Amniotic stem cell (primary cell): ENCODE measurements around the gene ZP3.
"Not testable (repeated sequence)": the region's sequence is repeated elsewhere in the genome, so short reads cannot be mapped to it uniquely, and the experiment has no call there.

Source experiments
- DNase-seq: peaks from one replicate; lab custom pipeline; 2025; lab: John Stamatoyannopoulos, UW

ZP3 gene

GRCh38 chr7:76424413-76425111, at the start of gene ZP3:
Gene ZP3 (plus strand): TSS chr7:76424950. CDS start chr7:76424965, 15 bp downstream.
- no peak for DNase-seq

- DNase-seq = no peak
Measured at GRCh38 chr7:76375251-76375650, 49.5 kb upstream of the ZP3 start.

DNA sequence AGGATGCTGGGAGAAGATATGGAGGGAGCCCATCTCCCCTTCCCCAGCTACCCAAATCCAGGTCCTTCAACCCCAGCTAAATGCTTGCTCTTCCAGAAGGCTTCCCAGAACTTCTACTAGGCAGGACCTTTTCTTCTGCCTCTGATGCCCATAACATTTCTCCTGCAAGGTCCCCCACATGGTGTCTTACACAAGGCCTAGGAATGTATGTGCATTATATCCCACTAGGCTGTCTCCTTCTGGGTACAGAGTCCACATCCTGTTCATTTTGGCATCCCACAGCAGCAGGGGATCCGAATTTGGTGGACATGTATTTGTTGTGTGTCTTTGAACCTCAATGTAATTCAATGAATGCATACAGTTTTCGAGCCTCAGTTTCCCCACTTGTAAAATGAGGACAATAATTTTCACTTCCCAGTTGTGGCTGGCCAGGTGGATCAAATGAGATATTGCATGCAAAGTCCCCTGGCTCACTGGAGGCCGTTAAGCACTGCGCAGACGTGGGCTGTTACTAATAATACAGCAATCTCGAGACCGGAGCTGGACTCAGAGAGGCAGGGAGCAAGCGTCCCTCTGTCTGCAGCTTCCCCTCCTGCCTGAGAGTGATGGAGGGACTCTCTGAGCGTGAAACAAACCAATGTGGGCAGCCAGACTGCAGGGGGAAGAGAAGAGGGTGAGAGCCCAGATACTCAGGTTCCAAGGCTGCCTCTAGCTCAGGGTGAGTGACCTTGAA, 47.4 kb upstream of the ZP3 start:
- no peak for DNase-seq

- no peak for DNase-seq
Measured at GRCh38 chr7:76380623-76380966, 44.2 kb upstream of the ZP3 start.

DNA sequence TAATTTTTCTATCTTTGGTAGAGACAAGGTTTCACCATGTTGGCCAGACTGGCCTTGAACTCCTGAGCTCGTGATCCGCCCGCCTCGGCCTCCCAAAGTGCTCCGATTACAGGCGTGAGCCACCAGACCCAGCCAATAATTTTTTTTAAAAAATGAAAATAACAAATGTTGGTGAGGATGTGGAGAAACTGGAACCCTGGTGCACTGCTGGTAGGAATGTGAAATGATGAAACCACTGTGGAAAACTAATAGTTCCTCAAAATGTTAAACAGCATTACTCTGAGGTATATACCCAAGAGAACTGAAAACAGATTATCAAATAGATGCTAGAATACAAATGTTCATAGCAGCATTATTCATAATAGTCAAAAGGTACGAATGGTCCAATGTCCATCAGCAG, 42.9 kb upstream of the ZP3 start:
- DNase-seq = no peak

DNA sequence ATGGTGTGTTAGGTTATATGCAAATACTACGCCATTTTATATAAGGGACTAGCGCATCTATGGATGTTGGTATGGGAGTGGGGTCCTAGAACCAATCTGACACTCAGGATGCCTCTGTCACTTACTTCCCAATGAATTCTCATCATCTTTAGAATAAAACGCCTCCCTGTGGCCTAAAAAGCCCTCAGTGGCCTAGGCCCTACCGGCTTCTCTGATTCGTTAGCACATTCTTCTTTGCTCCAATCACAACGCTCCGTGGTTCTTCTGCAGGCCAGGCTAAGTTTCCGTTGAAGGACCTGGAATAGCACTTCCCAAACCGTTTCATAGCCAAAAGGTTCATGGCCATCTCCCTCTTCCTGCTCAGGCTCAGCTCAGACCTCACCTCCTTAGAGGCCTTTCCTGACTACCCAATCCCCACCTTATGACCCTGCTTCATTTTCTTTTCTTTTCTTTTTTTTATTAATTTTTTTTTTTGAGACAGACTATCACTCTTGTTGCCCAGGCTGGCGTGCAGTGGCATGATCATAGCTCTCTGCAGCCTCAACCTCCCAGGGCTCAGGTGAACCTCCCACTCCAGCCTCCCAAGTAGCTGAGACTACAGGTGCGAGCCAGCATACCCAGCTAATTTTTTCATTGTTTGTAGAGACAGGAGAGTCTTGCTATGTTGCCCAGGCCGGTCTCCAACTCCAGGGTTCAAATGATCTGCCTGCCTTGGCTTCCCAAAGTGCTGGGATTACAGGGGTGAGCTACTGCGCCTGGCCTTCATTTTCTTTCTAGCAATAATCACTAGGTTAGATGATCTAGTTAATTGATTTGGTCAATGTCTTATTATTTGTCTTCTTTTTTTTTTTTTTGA, 41.4 kb upstream of the ZP3 start:
- no peak for DNase-seq

DNA sequence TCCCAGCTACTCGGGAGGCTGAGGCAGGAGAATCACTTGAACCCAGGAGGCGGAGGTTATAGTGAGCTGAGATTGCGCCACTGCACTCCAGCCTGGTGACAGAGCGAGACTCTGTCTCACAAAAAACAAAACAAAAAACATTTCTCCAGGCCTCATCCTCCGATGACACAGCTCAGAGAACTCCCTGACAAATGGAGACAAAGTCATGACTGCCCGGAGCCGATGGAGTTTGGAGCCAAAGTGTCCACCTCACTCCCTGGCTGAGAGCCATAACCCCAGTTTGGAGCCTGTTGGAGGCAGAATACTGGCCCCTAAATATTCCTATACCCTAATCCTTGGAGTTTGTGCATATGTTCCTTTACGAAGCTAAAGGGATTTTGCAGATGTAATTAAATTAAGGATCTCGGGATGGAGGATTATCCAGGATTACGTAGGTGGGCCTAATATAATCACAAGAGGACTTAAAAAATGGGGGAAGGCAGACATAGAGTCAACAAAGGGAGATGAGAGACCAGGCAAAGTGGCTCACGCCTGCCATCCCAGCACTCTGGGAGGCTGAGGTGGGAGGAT, 38.0 kb upstream of the ZP3 start:
- DNase-seq = no peak

- DNase-seq = not testable (repeated sequence)
Measured at GRCh38 chr7:76387789-76388188, 37.0 kb upstream of the ZP3 start.

DNA sequence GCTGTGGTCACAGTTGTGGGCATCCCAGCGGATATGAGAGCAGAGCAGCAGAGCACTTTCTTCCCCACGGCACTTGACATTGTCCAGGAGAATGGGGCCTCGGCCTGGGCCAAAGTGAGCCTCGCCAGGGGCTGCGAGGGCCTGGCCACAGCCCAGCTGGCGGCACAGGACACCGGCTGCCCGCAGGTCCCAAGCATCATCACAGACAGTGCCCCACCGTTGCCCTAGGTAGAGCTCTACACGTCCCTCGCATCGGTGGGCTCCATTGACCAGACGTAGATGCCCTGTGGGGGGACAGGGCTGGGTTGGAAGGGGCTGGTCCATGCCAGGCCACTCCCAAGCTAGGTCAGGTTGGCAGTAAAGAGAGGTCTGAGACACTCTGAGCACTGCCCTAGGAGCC, 34.7 kb upstream of the ZP3 start:
- no peak for DNase-seq

GRCh38 chr7:76392531-76393115, 32.1 kb upstream of the ZP3 start:
- no peak for DNase-seq

DNA sequence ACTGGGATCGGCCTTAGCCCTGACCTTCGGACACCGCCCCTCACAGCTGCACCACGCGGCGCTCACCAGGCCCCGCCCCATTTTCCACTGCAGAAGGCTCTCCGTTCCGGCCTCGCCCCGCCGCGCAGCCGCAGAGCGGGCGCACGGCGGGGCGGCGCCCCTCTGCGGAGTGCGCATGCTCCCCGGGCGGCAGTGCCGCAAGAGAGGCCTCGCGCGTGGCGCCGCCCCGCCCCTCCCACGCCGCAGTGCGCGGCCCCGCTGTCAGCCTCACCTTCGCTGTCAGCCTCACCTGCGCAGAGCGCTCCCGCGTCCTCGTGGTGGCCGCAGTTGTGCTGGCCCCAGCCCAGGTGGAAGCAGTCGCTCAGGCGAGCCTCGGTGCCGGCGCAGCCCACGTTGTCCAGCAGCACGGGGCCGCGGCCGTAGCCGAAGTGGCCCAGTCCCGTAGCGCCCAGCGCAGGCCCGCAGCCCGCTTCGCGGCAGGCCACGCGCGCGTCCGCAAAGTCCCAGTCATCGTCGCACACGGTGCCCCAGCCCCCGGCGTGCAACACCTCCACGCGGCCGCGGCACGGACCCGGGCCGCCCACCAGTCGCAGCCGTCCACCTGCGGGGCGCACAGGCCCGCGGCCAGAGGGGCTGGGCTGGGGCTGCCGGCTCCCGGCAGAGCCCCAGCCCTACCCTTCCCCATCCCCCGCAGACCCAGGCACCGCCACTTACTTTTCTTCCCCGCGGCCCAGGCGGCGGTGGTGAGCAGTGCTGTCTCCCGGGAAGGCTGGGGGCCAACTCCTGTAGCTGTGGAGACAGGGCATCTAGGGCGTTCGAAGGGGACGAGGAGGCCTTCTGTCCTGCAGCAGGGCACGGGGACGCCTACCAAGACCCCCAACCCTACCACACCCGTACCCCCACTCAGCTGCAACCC, 31.4 kb upstream of the ZP3 start:
- peak; percentile 73 for DNase-seq

DNA sequence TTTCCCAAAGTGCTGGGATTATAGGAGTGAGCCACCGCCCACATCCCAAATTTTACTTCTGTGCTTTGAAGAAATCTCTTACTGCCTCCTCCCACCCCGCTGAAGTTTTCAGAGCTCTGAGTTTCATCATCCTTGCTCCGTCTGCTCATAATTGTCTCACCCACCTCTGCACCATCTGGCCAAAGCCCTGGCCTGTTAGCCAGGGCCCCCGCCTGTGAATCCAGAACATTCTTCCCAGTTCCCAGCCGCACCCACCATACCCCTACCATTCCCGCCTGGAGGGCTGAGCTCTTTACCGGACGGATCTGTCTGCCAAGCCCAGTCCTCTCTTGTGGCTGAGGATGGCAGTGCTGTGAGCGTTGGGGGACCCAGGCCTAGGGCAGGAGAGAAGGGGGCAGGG, 29.8 kb upstream of the ZP3 start:
- no peak for DNase-seq

GRCh38 chr7:76395605-76395964, 29.2 kb upstream of the ZP3 start:
- not testable (repeated sequence) for DNase-seq

GRCh38 chr7:76395965-76396726, 28.6 kb upstream of the ZP3 start:
- DNase-seq = no peak

DNA sequence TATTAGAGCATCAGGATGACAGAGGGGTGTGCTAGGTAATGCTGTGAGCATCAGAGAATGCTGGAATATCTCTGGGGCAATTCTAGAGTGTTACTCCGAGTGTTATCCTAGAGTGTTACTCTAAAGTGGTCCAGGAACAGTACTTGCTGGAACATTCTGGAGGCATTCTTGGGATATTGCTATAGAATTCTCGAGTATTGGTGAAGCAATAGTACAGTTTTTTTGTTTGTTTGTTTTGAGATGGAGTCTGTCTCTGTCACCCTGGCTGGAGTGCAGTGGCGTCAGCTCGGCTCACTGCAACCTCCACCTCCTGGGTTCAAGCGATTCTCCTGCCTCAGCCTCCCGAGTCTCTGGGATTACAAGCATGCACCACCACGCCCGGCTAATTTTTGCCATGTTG, 27.9 kb upstream of the ZP3 start:
- DNase-seq = no peak

GRCh38 chr7:76397409-76398183, 27.2 kb upstream of the ZP3 start:
- DNase-seq = no peak

DNA sequence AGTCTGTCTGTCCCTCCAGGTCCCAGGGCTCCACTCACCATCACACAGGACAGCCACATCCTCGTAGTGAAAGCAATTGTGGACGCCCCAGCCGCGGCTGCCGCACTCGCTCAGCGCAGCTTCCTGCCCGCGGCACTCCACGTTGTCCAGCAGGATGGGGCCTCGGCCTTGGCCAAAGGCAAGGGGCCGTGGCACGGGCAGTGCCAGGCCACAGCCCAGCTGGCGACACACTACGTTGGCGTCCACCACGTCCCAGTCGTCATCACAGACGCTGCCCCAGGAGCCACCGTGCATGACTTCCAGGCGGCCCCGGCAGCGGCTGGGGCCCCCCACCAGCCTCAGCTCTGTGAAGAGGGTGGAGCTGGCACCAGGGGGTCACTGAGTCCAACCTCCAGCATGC, 24.5 kb upstream of the ZP3 start:
- no peak for DNase-seq

DNA sequence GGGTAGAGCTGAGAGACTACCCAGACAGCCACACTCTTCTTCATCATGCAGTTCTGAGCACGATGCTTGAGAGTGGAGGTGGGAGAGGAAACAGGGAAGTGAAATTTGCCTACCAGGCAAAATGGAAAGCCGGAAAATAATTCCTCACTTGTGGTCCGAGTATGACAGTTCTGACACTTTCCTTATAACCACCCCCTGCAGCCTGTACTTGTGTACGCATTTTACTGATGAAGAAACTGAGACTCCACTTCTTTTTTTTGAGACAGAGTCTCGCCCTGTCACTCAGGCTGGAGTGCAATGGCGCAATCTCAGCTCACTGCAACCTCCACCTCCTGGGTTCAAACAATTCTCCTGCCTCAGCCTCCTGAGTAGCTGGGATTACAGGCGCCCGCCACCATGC, 21.7 kb upstream of the ZP3 start:
- DNase-seq = not testable (repeated sequence)

DNA sequence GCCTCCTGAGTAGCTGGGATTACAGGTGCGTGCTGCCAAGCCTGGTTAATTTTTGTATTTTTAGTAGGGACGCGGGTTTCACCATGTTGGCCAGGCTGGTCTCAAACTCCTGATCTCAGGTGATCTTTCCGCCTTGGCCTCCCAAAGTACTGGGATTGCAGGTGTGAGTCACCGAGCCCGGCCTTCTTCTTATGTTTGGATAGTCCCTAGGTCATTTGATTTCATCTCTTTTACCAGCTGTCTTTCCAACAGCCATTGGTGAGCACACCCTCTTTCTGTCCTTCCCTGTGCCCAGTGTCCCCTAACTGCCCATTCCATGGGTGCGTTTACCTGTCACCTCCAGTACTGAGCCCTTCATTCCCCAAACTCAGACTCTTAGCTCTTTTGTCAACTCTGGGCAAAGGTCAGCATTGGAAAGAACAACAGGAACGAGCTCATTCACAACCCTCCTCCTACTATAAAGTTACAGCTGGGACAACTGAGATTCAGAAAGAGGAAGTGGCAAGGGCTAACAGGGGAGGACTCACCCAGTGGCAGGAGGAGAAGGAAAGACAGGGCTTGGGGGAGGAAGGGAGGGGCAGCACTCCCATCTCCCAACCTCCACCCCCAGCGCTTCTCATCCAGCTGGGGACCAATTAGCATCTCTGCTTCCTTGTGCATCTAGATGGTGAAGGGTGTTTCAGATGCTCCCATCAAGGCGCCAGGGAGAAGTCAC, 20.8 kb upstream of the ZP3 start:
- no peak for DNase-seq
